Bronchial epithelial cell (primary cell): ENCODE data around the gene ABITRAM. TPM values are rescaled to one million over a fixed set of nuclear protein-coding genes. Genes with fewer than 3 reads are reported as not detected.
A peak's percentile ranks its signal among the peaks of the same experiment; 100 is the strongest.

ENCODE experiments used
- DNase-seq: peaks from one replicate; pipeline ENCODE4 v3.0.0-alpha.2; 2010; ENCODE audit warnings: low read depth
- FAIRE-seq: peaks from 2 replicates; lab custom pipeline; 2011; peaks lifted over from hg19 to GRCh38; lab: Jason Lieb, UNC
- H3K27me3 ChIP-seq: 2 replicates; pipeline ENCODE4 v1.5.1; 2011; ENCODE audit warnings: low read length; ENCODE audit not compliant: control insufficient read depth, insufficient read depth
- H3K36me3 ChIP-seq: 2 replicates; pipeline ENCODE4 v1.5.1; 2011; ENCODE audit warnings: low read length; ENCODE audit not compliant: control insufficient read depth, insufficient read depth
- H3K4me3 ChIP-seq: 2 replicates; pipeline ENCODE4 v1.5.1; 2011; ENCODE audit warnings: mild to moderate bottlenecking, low read depth, low read length, control low read depth
- CTCF ChIP-seq: IDR thresholded peaks from 2 replicates; pipeline ENCODE4 v1.5.1; 2011; ENCODE audit warnings: mild to moderate bottlenecking, moderate library complexity, low read length, control low read depth, inconsistent platforms; ENCODE audit not compliant: insufficient read depth, severe bottlenecking
- total RNA-seq: library from RNA; depleted of rRNA; stranded (reverse); fragments of >200 nt; gene quantifications from 2 replicates; pipeline ENCODE4 v1.2.1, GENCODE V29; 2014

The ABITRAM gene
- total RNA-seq, 1 donor from 2014 or later = 8.2 TPM

GRCh38 chr9:108978205-108978604 is 44.0 kb downstream of the ABITRAM start:
- H3K36me3 ChIP-seq = no peaks in the 10 kb centered on the region
- no peak for TF ChIP-seq CTCF
- no peak for FAIRE-seq

GRCh38 chr9:108980893-108981292 is 46.7 kb downstream of the ABITRAM start:
- DNase-seq = no peak
- Histone ChIP-seq H3K4me3 (no peak overlapping the region), H3K36me3 (no peaks in the 10 kb centered on the region), H3K27me3 (no peaks in the 10 kb centered on the region)
- TF ChIP-seq CTCF = no peak
- no peak for FAIRE-seq

More at GRCh38 chr9:108978205-108978604, 44.0 kb downstream of the ABITRAM start:
- no peak for DNase-seq
- H3K27me3 ChIP-seq = no peaks in the 10 kb centered on the region
- no peak overlapping the region for H3K4me3 ChIP-seq

- no peaks in the 10 kb centered on the region for H3K27me3 ChIP-seq
- peak; percentile 54 for DNase-seq
- H3K4me3 ChIP-seq = no peak overlapping the region
- no peak for TF ChIP-seq CTCF
- H3K36me3 ChIP-seq = no peaks in the 10 kb centered on the region
- no peak for FAIRE-seq
Observed at GRCh38 chr9:108983885-108984284, 49.7 kb downstream of the ABITRAM start.

Other genes starting within 250 kb of the ABITRAM start
- under 0.01 TPM in 1 of 2 replicates, not detected in the other for gene ACTL7B, start 78.4 kb upstream of the ABITRAM start, total RNA-seq
- not detected in 2 replicates for gene ACTL7A, start 72.1 kb upstream of the ABITRAM start, total RNA-seq
- gene ELP1, start 276 bp upstream of the ABITRAM start, total RNA-seq = 36.2 and 37.9 TPM in 2 replicates
- gene CTNNAL1, start 79.1 kb downstream of the ABITRAM start, total RNA-seq = 15.9 and 63.4 TPM in 2 replicates
- gene TMEM245, start 185.5 kb downstream of the ABITRAM start, total RNA-seq = 34.2 and 37.1 TPM in 2 replicates
- gene FRRS1L, start 232.8 kb downstream of the ABITRAM start, total RNA-seq = under 0.01 TPM in 1 of 2 replicates, not detected in the other